Activated naive CD8-positive, alpha-beta T cell treated with anti-CD3 and anti-CD28 coated beads, Interleukin-2, amount 10 ng/mL, durations not matched to agents 7 days and 5 days (primary cell): ENCODE data around the gene FLAD1. TPM values are rescaled to one million over a fixed set of nuclear protein-coding genes. Genes with fewer than 3 reads are reported as not detected.
A peak's percentile ranks its signal among the peaks of the same experiment; 100 is the strongest.

Experiments
- ATAC-seq: fragments of 150-1000 bp; cut with Tn5 transposase; one replicate; pipeline ENCODE4 v1.10.0; 2021; ENCODE audit warnings: low read depth, moderate library complexity
- POLR2A ChIA-PET: fragments of 350-600 bp; sonication (Branson Sonifier 250); formaldehyde crosslinking; loops from one replicate; lab custom pipeline; 2021; ENCODE audit warnings: antibody characterized with exemption; lab: Charles Lee
- DNase-seq: peaks from one replicate; pipeline ENCODE4 v3.0.0; 2021
- H3K27ac Mint-ChIP-seq: one replicate; pipeline ENCODE4 v1.8.0; 2022; ENCODE audit warnings: mild to moderate bottlenecking, mixed read lengths
- H3K27me3 Mint-ChIP-seq: one replicate; pipeline ENCODE4 v1.8.0; 2022; ENCODE audit warnings: mild to moderate bottlenecking, moderate library complexity, mixed read lengths
- H3K36me3 Mint-ChIP-seq: one replicate; pipeline ENCODE4 v1.8.0; 2021; ENCODE audit warnings: mild to moderate bottlenecking, mixed read lengths
- H3K4me1 Mint-ChIP-seq: one replicate; pipeline ENCODE4 v1.8.0; 2021; ENCODE audit warnings: mixed read lengths
- H3K4me3 Mint-ChIP-seq: one replicate; pipeline ENCODE4 v1.8.0; 2022; ENCODE audit warnings: mild to moderate bottlenecking, moderate library complexity, mixed read lengths
- H3K9me3 Mint-ChIP-seq: one replicate; pipeline ENCODE4 v1.8.0; 2021; ENCODE audit warnings: mixed read lengths
- total RNA-seq, 2 experiments: library from RNA; stranded (reverse); gene quantifications; one replicate each; pipeline ENCODE4 v1.2.3, GENCODE V29; 2021

FLAD1 gene
- 10 to 100 TPM; 46.2 to 48.9 TPM for total RNA-seq

DNA sequence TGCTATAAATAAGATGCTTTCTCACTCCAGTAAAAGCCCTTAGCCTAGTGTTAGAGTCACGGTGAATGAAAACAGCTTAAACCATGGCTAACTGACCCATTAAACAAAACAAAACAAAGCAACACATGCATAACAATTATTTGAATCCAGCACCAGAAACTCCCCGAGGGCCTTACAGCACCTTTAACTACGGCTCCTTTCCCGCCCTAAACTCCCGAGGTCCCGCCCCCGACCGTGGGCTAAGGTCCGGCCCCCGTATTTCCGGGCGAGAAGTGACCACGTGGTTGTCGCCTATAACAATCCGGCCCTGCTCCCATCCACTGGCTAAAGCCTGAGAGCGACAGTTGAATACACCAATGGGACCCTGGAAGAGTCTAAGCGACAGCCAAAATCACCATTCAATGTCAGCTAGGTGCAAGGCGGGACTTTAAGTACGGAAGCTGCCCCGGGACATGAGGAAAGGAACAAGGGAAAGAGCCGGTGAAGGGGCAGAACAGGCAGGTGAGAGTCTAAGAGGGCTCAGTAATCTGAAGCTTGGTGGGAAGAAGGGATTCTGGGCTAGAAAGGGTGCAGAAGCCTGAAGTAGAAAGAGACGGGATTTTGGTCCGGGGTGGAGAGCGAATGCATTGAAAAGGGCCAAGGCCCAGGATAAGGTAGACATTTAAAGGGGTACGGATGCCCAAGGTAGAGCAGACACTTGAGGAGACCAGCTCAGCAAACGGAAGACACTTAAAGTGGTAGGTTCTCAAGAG is at the start of gene FLAD1:
TSS of gene FLAD1 (plus strand) at position 448 of the 752 bp plus-strand sequence. CDS start 351 bp downstream, outside the sequence.
- peak; percentile 100 for ATAC-seq
- H3K36me3 Mint-ChIP-seq, result peaks cover 10% of the 10 kb centered on the region
- H3K27me3 Mint-ChIP-seq, result no peaks in the 10 kb centered on the region
- DNase-seq, result peak; percentile 90
- no peak within 1 kb of the TSS for H3K4me3 Mint-ChIP-seq
- no peaks in the 10 kb centered on the region for H3K9me3 Mint-ChIP-seq
- H3K4me1 Mint-ChIP-seq, result peaks cover 10% of the 10 kb centered on the region
- no peak within 1 kb of the TSS for H3K27ac Mint-ChIP-seq
- POLR2A ChIA-PET, result interaction anchor here (0.7 to 5.2 kb wide), 16 partner anchors 9 to 425 kb away, joined by 3 to 36 read pairs (median 7); partner anchors contain the start of genes ADAM15, CKS1B, LENEP and PBXIP1

DNA sequence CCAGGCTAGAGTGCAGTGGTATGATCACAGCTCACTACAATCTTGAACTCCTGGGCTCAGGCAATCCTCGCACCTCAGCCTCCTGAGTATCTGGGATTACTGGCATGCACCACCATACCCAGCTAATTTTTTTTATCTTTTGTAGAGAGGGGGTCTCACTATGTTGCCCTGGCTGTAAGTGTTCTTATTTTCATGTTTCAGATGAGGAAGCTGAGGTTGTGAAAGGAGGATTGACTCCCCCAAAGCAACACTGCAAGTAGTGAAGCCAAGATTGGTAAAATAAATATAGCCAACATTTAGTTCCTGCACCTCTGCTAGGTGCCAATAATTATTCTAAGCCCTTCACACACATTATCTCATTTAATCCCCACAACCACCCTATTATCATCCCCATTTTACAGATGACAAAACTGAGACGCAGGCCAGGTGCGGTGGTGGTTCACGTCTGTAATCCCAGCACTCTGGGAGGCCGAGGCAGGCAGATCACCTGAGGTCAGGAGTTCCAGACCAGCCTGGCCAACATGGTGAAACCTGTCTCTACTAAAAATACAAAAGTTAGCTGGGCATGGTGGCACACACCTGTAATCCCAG is 48.7 kb upstream of the FLAD1 start:
- Mint-ChIP-seq H3K27me3 (no peaks in the 10 kb centered on the region), H3K9me3 (no peaks in the 10 kb centered on the region), H3K36me3 (peaks cover 7% of the 10 kb centered on the region), H3K27ac (no peak overlapping the region), H3K4me1 (peaks cover 19% of the 10 kb centered on the region), H3K4me3 (no peak overlapping the region)
- no peak for DNase-seq
- ATAC-seq, result no peak
- POLR2A ChIA-PET, result interaction anchor here (1.1 kb wide), 1 partner anchor 27 kb away, joined by 3 read pairs; the partner anchor contains the start of gene PYGO2

DNA sequence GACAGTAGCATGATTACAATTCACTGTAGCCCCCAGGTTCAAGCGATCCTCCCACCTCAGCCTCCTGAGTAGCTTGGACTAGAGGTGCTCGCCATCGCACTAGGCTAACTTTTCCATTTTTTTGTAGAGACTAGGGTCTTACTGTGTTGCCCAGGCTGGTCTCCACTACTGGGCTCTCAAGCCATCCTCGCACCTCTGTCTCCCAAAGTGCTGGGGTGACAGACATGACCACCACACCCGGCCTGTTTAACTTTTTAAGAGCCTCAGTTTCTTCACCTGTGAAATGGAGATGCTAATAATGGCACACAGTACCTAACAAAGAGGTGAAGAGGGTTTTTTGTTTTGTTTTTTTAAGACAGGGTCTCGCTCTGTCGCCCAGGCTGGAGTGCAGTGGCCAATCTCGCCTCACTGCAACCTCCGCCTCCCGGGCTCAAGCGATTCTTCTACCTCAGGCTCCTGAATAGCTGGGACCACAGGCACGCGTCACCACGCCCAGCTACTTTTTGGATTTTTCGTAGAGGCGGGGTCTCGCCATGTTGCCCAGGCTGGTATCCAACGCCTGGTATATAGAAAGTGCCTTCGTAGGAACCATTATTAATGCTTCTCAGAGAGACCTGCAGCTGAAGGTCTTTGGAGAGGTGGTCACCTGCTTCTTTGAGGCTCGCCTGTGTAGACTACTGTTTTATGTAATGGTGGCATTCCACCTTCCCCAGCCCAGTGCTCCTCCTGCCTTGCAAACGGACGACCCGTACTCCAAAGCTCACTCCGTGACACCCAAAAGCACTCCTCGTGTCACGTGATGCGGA is 47.2 kb upstream of the FLAD1 start:
- Mint-ChIP-seq H3K27me3 (no peaks in the 10 kb centered on the region), H3K9me3 (no peaks in the 10 kb centered on the region)

DNA sequence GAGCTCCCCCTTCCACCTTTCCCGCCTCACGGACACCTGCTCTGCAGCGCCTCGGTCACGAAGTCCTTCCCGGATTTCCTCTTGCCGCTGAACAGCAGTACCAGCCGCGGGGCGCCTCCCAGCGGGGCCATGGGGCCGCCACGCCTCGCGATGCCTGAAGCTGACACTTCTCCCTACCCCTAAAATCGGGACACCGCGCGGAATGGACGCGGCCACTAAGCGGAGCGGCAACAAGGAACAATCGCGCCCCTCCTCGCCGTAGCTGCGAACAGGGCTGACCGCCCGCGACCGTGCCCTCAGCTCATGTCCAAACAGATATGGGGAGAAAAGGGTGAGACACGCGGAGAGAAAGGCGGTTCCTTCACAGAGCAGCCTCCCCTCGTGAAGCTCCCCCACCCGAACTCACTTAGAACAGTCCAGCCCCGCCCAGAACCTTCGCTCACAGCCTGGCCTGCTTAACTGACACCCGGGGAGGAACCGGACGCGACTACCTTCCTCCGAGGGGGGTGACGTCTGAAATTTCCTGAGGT is 46.5 kb upstream of the FLAD1 start, which contains the start of gene PMVK:
TSS of gene PMVK (minus strand) at position 165 of the 530 bp plus-strand sequence. CDS start at position 131, 34 bp downstream.
- Mint-ChIP-seq H3K27me3 (no peaks in the 10 kb centered on the region), H3K36me3 (peaks cover 2% of the 10 kb centered on the region), H3K9me3 (no peaks in the 10 kb centered on the region)

More for the DNA sequence above, 47.2 kb upstream of the FLAD1 start:
- H3K36me3 Mint-ChIP-seq, result peaks cover 3% of the 10 kb centered on the region
- peak overlapping the region; percentile 90 for H3K4me3 Mint-ChIP-seq
- DNase-seq, result no peak
- H3K4me1 Mint-ChIP-seq, result peaks cover 28% of the 10 kb centered on the region
- POLR2A ChIA-PET, result interaction anchor here (0.7 to 5.7 kb wide), 22 partner anchors 9 to 376 kb away, joined by 3 to 45 read pairs (median 6); partner anchors contain the start of genes ADAM15, CKS1B, FLAD1 and PBXIP1
- ATAC-seq, result no peak
- H3K27ac Mint-ChIP-seq, result peak overlapping the region; percentile 97

DNA sequence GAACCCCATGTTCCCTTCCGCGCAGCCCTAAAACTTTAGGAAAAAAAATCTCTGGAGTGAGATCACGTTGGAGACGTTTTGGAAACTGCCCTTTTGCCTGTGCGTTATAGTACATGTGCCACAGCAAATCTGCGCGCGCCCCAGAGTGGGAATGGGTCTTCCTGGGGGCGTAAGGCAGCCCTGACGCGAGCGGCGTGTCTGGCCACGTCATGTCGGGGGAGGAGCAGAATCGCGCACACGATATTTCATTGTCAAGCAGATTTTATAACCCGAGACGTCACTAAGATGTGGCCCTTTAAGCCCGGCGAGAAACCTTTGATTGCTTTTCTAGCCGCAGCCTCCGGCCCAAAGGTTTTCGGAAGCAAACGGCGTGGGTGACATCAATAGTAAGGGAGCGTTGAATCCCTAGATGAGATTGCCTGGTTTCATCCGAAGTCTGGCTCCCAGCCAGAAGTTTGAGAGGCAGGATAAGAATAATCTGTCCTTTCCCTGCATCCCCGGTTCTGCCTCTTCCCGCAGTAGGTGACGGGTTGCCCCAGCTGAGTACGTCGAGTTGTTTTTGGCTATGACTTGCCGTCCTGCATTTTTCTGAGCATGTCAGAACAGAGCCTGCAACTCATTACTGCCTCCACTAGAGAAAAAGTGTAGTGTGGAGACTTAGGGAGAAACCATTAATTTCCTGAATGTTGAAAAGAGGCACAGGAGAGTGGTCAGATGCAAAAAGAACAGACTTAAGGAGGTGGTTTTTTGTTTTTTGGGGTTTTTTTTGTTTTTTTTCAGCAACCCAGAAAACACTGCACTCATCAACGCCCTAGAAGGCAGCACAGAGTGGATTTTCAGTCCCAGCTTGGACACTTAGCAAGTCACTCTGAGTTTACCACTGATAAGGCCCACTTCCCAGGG is 45.8 kb upstream of the FLAD1 start:
- ATAC-seq (peak; percentile 73), DNase-seq (peak; percentile 90)
- H3K4me1 Mint-ChIP-seq, result peaks cover 39% of the 10 kb centered on the region
- peak overlapping the region; percentile 97 for H3K27ac Mint-ChIP-seq
- peaks cover 2% of the 10 kb centered on the region for H3K36me3 Mint-ChIP-seq
- H3K4me3 Mint-ChIP-seq, result peak overlapping the region; percentile 90
- no peaks in the 10 kb centered on the region for H3K9me3 Mint-ChIP-seq
- no peaks in the 10 kb centered on the region for H3K27me3 Mint-ChIP-seq
- POLR2A ChIA-PET, result interaction anchor here (0.7 to 5.7 kb wide), 17 partner anchors 8 to 379 kb away, joined by 3 to 45 read pairs (median 7); partner anchors contain the start of genes ADAM15, CKS1B, FLAD1 and PBXIP1

More for the DNA sequence above, 46.5 kb upstream of the FLAD1 start, which contains the start of gene PMVK:
- Mint-ChIP-seq H3K27ac (peak within 1 kb of the TSS; percentile 97), H3K4me1 (peaks cover 33% of the 10 kb centered on the region), H3K4me3 (peak within 1 kb of the TSS; percentile 90)
- DNase-seq (peak; percentile 92), ATAC-seq (peak; percentile 85)
- POLR2A ChIA-PET, result interaction anchor here (0.7 to 5.7 kb wide), 22 partner anchors 9 to 378 kb away, joined by 3 to 45 read pairs (median 6); partner anchors contain the start of genes ADAM15, CKS1B, FLAD1 and PBXIP1

DNA sequence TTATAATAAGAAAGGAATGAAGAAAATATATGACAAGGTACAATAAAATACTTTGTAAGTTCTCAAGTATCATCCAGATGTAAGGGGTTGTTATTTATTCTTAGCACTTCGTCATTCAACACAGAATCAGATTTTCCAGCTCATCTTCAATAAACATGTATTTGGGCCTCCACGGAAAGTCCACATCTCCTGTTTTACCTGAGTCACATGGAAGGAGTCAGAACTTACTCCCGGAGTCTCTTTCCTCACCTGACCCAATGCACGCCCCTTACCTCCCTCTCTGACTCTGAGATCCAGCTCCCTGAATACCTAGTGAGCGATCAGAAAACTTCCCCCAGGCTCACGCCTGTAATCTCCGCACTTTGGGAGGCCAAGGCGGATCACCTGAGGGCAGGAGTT is 45.2 kb upstream of the FLAD1 start:
- Mint-ChIP-seq H3K27ac (peak overlapping the region; percentile 97), H3K27me3 (no peaks in the 10 kb centered on the region), H3K4me1 (peaks cover 45% of the 10 kb centered on the region), H3K36me3 (peaks cover 2% of the 10 kb centered on the region), H3K9me3 (no peaks in the 10 kb centered on the region), H3K4me3 (peak overlapping the region; percentile 90)
- ATAC-seq, result no peak
- POLR2A ChIA-PET, result interaction anchor here (2.3 to 5.7 kb wide), 5 partner anchors 12 to 378 kb away, joined by 11 to 45 read pairs (median 20); partner anchors contain the start of genes CKS1B, PBXIP1 and PYGO2
- no peak for DNase-seq

DNA sequence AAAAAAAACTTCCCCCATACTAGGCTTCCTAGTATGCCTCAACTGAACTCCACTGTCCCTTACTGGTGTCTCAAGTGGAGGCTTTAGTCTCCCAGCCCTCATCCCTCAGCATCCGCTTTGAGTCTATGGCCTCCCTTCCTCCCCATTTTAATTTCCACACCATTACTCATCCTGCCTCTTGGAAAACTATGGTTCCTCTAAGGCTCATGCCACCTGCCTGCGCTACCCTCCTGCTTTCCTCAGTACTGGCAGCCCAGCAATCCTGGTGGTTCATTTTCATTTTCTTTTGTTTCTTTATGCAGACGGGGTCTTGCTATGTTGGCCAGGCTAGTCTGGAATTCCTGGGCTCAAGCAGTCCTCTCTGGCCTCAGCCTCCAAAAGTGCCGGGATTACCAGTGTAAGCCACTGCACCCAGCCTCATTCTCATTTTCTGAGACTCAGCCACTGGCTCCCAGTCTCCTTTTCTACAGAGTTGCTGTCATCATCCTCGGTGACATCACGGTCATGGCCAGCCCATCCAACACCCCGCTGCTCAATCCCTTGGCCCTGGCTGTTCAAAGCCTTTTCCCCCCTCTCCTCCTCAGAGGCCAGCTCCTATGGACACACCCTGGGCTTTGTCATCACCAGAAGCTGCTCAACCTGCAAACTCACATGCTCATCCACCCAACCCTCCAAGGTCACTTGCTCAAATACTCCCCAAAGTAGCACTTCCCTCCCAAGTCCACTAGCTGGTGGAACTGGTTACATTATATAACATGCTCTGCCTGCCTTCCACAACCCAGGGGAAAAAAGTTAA is 44.3 kb upstream of the FLAD1 start:
- no peak for DNase-seq
- H3K36me3 Mint-ChIP-seq, result peaks cover 2% of the 10 kb centered on the region
- no peaks in the 10 kb centered on the region for H3K9me3 Mint-ChIP-seq
- H3K4me3 Mint-ChIP-seq, result peak overlapping the region; percentile 90
- H3K4me1 Mint-ChIP-seq, result peaks cover 54% of the 10 kb centered on the region
- peak overlapping the region; percentile 97 for H3K27ac Mint-ChIP-seq
- POLR2A ChIA-PET, result interaction anchor here (0.6 to 5.7 kb wide), 4 partner anchors 12 to 75 kb away, joined by 3 to 45 read pairs (median 29); partner anchors contain the start of genes CKS1B and PBXIP1
- no peaks in the 10 kb centered on the region for H3K27me3 Mint-ChIP-seq
- ATAC-seq, result no peak

DNA sequence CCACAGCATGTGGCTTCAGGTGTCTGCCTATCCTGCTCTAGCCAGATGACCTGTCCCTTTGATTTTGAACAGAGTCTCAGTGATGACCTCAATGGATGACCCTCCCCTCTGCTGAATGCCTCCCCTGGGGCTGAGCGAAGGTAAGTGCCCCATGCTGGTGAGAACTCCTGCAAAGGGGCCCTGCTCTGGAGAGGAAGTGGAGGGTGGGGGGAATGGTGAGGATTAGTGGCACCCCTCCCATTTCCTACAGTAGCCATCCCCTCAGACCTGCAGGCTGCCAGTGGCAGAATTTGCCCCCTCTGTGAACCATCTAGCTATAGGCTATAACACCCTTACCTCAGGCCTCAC is 43.0 kb upstream of the FLAD1 start:
- DNase-seq, result no peak
- Mint-ChIP-seq H3K9me3 (no peaks in the 10 kb centered on the region), H3K27me3 (no peaks in the 10 kb centered on the region), H3K27ac (peak overlapping the region; percentile 92), H3K4me3 (peak overlapping the region; percentile 15), H3K36me3 (peaks cover 1% of the 10 kb centered on the region), H3K4me1 (peaks cover 57% of the 10 kb centered on the region)
- ATAC-seq, result no peak
- POLR2A ChIA-PET, result interaction anchor here (0.7 to 5.7 kb wide), 4 partner anchors 10 to 34 kb away, joined by 3 to 38 read pairs (median 6); partner anchors contain the start of genes CKS1B and PBXIP1

DNA sequence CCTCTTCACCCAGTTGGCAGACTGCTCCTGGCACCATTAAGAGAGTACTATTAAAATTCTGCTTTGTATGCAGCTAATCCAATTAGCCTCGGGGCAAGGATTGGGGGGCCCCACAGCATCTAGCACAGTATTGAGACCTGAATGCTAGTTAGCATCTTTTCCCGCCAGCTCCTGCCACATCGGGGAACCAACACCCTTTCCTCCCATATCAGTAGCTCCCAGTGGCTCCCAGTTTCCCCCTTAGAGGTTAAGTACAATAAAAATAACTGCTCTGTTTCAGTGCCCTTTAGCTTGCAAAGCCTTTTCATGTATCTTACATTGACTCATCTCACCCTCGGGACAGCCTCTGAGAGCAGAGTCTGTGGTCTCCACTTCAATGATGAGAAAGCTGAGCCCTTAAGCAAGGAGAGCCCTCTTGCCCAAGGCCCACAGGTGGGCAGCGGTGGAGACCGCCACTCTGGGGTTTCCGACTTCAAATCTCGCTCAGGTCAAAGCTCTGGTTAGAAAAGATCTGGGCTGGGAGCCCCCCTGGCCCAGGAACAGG is 42.4 kb upstream of the FLAD1 start:
- POLR2A ChIA-PET, result interaction anchor here (0.6 to 5.7 kb wide), 4 partner anchors 10 to 34 kb away, joined by 3 to 38 read pairs (median 6); partner anchors contain the start of genes CKS1B and PBXIP1
- Mint-ChIP-seq H3K4me3 (no peak overlapping the region), H3K27ac (peak overlapping the region; percentile 92), H3K9me3 (no peaks in the 10 kb centered on the region), H3K36me3 (no peaks in the 10 kb centered on the region), H3K4me1 (peaks cover 55% of the 10 kb centered on the region), H3K27me3 (no peaks in the 10 kb centered on the region)
- no peak for ATAC-seq
- DNase-seq, result no peak

DNA sequence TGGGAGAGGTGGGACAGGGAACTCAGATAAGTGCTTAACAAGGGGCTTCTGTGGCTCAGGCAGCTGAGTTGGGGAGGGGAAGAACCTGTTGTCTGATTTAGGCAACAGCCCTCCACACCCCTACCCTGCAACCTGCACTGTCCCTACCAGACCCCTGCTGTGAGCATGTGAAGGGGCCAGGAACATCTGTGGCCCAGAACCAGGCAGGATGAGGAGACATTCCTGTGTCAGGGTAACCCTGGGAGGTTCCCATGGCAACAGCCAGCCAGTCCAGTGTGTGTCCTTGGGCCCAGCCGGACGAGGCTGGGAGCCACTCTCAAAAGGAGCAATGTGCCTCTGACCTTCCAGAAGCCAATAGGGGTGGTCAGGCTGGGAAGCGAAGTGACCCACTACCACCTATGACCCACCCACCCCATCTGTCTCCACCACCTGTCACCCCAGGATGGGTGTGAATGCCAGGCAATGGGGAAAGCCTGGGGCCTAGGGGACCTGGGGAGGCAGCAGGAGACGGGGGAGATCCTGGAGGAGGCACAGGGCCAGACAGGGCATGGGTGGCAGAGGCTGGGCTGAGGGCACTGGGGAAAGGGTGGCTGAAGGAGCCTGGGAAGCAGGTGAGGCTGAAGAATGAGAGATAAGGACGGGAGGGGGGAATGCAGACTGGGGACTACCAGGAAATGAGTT is 41.7 kb upstream of the FLAD1 start:
- no peaks in the 10 kb centered on the region for H3K9me3 Mint-ChIP-seq
- H3K36me3 Mint-ChIP-seq, result no peaks in the 10 kb centered on the region
- H3K4me1 Mint-ChIP-seq, result peaks cover 53% of the 10 kb centered on the region
- no peaks in the 10 kb centered on the region for H3K27me3 Mint-ChIP-seq
- peak overlapping the region; percentile 44 for H3K4me3 Mint-ChIP-seq
- H3K27ac Mint-ChIP-seq, result peak overlapping the region; percentile 92
- DNase-seq (no peak), ATAC-seq (no peak)
- POLR2A ChIA-PET, result interaction anchor here (0.6 to 1.7 kb wide), 2 partner anchors 18 to 33 kb away, joined by 3 to 8 read pairs; partner anchors contain the start of gene CKS1B
